NT2/D1 (cell line): Measurements from ENCODE around the gene SMCO4.

Source experiments
- YY1 ChIP-seq: IDR thresholded peaks from 2 replicates; pipeline ENCODE4 v1.6.1; 2011; ENCODE audit not compliant: insufficient read length, insufficient read depth
- ZNF274 ChIP-seq: IDR thresholded peaks from 2 replicates; pipeline ENCODE4 v1.6.1; 2011; ENCODE audit warnings: mild to moderate bottlenecking, low read depth, low read length

DNA sequence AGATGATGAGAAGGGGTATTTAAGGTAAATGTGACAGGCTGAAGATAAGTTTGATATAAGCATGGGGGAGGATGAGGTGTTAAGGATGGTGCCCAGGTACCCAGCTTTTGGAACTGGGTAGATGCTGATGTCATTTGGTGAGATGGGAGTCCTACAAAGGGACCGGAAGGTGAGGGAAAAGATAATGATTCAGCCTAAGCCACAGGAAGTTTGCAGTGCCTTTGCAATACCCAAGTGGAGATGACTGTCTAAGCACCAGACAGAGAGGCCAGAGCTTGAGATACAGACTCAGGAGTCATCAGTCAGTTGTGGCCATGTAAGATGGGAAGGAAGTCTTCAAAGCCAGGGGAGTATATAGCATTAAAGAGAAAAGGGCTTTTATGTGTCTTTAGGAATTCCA is 30.0 kb upstream of the SMCO4 start:
- TF ChIP-seq YY1 (no peak), ZNF274 (no peak)
